ENCODE data around the gene UMODL1.

The UMODL1 gene

DNA sequence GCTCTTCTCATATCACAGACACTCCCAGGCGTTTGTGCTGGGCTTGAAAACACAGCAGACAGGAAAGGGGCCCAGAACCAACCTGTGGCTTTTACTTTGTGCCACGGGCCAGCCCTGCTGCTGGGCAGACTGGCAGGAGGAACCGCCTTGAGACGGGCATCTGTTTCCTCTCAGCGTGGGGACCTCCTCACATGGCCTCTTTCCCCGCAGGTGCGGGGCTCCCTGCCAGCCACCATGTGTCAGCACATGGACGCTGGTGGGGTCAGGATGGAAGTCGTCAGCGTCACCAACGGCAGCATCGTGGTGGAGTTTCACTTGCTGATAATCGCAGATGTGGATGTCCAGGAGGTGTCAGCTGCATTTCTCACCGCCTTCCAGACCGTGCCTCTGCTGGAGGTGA, 47.8 kb downstream of the UMODL1 start:
- DNase-seq = peak in 2 of 3 experiments; percentile 66 to 79

DNA sequence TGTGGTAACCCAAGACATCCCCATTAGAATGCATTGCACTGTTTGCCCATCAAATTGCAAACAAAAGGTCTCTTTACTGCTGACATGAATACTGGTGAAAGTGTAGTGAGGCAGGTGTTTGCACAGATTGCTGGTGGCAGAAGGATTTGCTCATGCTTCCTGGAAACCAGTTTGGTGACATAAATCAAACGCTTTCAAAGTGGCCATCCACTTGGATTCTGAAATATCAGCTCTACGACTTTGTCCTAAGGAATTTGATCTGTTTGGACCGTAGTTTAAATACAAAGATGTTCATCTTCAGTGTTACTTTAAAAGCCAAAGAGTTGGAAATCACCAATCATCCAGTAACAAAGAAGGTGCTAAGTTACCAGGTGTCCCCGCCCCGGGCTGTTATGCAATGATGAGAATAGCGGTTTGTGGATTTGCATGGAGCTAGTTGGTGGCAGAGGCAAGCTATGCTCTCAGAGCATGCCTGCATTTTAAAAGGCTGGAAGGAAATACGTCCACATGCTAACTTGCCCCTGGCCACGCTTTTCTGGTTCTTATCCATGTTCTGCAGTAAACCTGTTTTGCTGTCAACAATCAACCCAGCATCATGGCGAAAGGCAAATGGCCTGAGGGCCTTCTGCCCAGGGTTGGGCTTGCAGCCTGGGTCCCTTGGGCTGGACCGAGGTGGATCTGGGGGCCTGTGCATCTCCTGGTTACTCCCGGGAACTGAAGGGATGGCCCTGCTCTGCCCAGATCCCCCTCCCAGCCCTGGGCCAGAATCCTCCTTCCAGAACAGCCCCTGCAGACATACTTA, 49.2 kb downstream of the UMODL1 start:
- DNase-seq = peak; percentile 83 to 98 (median 95)

DNA sequence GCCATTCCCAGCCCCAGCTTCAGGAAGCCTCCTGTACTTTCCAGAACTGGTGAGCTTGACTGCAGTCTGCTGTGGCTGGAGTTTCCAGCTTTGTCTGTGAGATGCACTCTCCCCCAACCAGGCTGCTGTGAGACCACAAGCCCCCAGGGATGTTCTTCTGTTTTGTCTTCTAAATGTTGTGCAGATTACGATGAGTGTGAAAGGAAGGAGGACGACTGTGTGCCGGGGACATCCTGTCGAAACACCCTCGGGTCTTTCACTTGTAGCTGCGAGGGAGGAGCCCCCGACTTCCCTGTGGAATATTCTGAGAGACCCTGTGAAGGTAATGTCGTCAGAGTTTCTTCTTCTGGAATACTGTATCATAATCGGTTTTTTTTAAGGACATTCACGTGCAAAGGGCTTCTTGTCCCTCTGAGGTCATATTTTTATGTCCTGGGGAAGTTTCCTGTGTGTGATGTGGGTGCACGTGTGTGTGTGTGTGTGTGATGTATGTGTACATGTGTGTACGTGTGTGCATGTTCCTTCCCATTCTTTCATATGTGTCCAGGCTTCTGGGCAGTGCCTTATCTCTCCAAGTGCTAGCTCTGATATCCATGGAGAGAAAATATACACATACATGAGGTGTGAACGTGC, 49.9 kb downstream of the UMODL1 start:
- peak in 1 of 3 experiments; percentile 25 for DNase-seq

DNA sequence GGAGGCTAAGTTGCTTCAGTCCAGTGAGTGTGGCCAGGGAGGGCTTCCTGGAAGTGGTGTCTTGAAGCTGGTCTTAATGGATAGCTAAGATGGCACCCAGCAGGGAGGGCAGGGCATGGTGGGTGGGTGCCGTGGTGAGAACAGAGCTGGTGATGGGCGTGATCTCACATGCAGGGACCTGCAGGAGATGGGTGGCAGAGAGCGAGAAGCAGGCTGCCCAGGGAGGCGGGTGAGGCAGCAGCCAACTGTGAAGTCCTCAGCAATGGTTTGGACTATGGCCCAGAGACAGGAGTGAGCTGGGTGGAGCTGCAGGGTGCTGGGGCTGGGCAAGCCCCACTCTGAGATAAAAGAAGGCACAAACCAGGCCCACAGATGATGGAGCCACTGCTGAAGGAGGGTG, 50.7 kb downstream of the UMODL1 start:
- peak in 1 of 3 experiments; percentile 20 for DNase-seq

DNA sequence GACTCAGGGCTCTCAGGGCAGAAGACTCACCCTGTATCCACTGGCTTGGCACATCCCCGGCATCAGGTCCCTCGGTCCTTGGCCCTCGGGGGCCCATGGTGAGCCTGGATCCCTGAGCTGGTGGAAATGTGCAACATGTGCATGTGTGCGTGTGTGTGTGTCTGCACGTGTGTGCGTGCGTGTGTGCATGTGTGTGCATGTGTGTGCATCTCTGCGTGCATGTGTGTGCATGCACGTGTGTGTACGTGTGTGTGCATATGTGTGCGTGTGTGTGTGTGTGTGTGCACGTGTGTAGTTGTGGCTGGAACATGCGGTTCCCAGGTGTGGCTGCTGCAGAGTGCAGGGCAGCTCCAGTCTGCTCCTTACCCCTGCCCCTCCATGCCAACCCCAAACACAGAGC, 51.3 kb downstream of the UMODL1 start:
- DNase-seq = no peak

DNA sequence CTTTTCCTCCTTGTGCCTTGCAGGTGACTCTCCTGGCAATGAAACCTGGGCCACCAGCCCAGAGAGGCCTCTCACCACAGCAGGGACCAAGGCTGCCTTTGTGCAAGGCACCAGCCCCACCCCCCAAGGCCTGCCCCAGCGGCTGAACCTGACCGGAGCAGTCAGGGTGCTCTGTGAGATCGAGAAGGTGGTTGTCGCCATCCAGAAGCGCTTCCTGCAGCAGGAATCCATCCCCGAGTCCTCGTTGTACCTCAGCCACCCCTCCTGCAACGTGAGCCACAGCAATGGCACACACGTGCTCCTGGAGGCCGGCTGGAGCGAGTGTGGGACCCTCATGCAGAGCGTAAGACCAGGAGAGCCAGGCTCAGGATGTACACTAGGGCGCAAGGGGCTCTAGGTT, 51.7 kb downstream of the UMODL1 start:
- no peak for DNase-seq

DNA sequence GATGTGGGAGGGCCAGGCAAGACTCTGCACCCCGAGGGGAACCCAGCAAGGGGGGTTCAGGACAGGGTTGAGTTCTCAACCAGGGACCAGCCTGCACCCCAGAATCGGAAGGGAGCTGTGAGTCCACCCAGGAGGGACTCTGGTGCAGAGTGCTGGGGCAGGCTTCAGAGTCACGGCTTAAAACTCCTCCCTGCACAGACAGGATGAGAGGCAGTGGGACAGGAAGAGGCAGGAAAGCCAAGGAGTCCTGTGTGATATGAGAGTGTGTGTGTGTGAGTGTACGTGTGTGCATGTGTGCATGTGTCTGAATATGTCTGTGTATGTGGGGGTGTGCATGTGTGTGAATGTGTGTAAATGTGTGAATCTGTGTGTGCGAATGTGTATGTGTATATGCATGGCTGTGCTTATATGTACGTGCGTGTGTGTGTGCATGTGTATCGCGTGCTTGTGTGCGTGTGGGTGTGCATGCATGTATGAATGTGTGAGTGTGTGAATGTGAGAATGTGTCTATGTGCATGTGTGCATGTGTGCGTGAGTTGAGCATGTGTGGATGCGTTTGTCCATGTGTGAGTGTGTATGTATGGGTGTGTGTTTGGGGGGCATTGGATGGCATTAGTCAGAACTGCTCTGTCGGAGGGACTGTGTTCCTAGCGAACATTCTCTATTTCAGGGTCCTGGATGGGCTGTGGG, 52.2 kb downstream of the UMODL1 start:
- no peak for DNase-seq

DNA sequence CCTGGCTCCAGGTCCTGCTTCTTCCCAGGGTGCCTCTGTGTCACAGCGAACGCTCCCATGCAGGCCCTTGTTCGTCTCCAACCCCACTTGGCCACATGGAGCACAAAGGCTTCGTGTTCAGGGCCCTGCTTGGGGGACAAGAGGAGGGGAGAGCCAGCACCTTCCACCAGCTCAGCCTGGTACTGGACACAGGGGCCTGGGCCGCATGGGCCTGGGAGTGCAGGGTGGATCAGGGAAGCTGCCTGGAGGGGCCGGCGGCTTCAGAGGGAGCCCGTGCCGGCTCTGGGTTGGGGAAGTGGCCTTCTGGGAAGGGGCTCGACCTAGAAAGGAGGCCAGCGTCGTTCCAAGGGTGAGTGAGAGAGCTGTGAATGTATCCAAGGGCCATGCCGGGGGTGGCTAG, 53.0 kb downstream of the UMODL1 start:
- no peak for DNase-seq

DNA sequence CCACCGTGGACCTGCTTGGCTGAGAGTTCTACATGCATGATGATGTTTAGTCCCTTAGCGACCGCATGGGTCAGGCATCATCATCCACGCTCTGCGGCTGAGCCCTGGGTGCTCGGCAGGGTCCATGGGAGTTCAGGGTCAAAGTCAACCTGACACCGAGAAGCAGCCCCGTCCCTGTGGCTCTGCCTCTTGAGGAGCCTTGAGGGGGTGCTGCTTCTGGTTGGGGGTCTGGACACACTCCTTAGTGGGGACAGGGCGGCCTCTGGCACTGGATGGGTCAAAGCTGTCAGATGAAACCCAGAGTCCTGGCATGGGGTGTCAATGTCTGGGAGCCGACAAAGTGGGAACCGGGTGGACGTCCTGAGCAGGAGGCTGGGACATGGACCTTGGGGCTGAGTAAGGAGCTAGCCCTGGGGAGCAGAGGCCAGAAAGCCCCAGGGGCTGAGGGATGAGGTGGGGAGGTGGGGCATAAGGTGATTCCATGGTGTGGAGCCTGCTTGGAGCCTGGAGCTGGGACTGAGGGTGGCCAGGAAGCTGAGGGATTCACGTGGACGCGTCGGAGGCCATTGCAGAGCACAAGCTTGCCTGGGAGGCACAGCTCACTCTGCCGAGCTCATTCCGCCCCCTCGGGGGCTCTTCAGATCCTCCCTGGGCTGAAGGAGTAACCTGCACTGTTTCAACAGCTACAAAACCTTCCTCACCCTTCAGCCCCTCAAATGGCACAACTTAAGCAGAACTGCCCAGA, 53.9 kb downstream of the UMODL1 start:
- peak in 1 of 3 experiments; percentile 41 for DNase-seq

DNA sequence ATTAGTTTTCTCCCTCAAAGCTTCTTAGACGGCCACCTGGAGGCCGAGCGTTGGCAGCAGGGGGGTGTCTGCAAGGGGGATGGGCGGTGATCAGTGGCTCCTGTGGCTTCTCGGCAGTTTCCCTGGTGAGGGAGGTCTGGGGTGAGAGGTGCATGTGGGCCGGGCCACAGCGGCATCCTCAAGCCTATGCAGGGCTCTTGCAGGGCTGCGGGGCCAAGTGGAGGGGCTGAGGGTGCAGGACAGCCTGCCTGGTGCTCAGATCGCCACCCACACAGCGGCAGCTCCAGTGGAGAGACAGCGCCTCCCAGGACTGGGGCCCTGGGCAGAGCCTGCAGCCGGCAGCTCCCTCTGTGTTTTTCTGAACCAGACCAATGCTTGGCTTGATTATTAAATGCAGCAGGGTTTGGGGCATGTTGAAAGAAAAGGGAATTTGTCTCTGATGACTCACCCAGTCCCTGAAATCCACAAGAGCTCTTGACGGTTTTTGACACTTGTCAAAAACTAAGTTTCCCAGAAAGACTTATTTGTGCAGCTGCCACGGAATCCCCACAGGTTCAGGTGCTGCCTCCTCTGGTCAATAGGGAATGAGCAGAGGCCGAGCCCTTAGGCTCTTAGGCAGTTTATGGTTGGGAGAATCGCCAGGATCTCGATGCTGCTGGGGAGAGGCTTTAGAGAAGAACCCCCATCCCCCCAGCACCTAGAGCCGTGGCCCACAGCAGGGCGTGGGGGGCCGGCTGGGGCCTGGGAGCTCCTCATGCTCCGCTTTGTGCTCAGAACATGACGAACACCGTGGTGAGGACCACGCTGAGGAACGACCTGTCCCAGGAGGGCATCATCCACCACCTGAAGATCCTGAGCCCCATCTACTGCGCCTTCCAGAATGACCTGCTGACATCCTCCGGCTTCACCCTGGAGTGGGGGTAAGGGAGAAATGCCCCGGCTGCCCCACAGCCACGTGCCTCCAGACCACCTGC, 54.7 kb downstream of the UMODL1 start:
- peak in 2 of 3 experiments; percentile 49 to 79 for DNase-seq

DNA sequence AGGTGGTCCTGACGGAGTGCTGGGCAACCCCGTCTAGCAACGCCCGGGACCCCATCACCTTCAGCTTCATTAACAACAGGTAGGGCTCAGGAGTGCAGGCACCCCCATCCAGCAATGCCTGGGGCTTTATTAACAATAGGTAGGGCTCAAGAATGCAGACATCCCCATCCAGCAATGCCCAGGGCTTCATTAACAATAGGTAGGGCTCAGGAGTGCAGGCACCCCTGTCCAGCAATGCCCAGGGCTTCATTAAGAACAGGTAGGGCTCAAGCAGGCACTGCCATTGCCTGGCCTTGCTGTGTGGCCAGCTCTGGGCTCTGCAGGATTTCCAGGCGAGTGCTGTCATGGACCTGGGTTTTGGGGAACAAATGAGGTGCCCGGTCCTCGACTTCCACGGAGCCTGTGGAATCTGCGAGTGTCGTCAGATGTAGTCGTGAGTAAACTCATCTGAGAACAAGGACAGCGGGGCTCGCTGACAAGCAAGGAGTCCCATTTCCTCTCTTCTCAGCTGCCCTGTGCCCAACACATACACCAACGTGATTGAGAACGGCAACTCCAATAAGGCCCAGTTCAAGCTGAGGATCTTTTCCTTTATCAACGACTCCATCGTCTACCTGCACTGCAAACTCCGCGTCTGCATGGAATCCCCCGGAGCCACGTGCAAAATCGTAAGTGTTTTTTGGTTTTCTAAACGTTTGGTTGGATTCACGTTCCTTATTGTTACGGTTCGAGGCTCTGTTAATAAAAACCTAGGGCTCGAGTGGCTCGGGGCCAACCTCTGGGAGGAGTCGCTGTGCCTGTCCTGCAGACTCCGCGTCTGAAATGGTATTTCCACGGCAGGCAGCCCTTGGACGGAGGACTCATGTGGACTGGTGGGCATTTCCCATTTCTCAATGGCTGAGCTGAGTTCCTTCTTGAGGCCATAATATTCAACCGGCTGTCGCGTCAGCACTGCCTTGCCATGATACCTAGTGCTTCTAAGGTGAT, 56.3 kb downstream of the UMODL1 start:
- no peak for DNase-seq

DNA sequence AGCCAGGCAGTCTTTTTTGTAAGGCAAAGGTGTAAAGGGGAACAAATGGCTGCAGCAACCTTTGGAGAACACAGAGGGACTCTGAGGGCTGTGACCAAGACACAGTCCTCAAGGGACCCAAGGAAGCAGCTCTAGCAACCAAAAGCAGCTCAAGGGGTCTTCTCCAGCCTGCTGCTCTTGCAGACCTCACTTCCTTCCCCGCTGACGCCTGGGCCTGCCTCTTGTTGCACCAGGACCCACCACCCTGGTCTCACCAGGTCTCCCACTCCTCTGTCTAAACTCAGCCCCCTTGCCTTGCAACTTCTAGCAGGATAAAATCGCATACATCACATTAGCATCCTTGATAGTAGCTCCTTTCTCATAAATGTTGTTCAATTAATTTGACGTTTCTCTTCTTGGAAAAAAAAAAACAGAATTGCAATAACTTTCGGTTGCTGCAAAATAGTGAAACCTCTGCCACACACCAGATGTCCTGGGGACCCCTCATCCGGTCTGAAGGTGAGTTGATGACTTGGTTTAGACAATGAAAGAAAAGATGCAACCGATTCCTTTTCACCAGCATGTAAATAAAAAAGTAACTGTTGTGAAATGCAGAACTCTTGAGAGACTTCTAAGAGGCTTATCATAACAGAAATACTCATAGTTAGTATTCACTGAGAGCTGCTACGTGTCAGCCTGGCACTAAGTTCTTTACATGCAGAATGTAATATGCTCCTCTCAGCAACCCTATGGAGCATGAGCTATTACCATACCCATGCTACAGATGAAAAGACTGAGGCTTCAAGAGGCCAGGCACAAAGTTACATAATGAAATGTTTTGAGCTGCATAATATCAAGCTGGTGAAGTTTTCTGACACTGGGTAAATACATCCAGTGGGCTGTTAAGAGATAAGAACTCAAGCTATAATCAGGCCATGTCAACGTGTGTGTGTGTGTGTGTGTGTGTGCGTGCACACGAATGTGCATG, 58.5 kb downstream of the UMODL1 start:
- no peak for DNase-seq

DNA sequence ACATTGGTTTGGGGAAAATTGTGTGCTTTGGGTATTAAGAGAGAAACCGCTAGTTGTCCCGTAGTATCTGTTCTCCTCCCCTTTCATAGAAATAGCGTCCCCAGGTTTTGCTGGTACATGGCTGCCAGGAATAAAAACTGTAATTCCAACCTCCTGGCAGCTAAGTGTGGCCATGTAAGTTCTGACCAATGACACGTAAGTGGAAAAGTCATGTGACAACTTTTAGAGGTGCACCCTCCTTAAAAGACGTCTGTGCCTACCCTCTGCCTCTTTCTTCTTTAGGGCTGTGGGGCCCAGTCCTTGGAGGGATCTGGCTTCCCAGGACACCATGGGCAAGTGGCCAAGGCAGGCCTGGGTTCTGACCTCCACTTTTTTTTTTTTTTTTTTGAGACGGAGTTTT, 59.3 kb downstream of the UMODL1 start:
- DNase-seq = no peak

DNA sequence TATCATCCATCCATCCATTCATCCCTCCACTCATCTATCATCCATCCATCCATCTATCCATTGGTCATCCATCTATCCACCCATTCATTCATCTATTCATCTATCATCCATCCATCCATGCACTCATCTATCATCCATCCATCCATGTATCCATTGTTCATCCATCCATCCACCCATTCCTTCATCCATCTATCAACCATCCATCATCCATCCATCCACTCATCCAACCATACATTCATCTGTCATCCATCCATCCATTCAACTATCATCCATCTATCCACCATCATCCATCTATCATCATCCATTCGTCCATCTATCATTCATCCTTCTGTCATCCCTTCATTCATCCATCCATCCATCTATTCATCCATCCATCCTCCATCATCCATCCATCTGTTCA, 61.1 kb downstream of the UMODL1 start:
- DNase-seq = no peak

DNA sequence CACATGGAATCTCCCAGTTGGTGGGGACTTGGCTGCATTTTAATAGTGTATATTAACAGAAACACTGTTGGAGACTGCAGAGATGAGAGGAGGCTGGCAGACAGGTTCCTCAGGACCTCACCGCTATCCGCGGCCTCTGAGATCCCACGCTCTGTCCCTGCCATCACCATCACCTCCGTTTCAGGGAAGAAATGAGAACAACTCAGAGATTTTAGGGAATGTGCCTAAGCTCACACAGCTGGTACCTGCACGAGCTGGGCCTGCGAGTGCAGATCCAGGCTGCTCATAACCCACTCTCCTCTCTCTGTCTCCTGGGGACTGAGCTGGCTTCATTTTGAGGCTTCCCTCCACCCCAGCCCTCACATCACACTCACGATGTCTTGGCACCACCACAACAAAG, 62.0 kb downstream of the UMODL1 start:
- no peak for DNase-seq

DNA sequence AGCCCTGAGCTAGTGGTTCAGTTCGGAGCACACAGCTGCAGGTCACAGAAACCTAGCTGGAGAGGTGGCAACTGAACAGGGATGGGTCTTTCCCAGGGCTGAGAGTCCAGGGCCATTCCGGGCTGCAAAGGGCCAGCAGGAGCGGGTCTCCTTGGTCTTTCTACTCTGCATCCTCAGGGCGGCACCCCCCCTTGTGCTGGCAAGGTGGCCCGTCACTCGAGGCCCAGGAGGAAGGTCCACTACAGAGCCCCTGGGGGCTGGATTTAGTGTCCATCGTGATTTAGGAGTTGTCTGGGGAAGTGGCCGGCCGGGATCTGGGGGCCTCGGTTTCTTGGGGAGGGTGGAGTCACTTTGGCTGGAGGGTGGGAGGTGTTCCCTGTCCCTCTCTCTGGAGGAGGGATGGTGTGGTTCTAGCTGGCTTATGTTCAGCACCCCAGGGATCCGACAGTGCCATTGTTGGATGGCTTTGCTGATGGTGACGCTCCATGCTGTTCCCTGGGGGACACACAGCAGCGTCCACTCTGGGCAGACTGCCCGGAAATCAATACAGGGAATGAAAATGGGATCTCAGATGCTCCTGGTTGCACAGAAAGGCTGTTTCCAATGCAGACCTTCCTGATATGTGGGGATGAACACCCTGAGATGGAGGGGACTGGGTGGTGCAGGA, 64.4 kb downstream of the UMODL1 start:
- no peak for DNase-seq

DNA sequence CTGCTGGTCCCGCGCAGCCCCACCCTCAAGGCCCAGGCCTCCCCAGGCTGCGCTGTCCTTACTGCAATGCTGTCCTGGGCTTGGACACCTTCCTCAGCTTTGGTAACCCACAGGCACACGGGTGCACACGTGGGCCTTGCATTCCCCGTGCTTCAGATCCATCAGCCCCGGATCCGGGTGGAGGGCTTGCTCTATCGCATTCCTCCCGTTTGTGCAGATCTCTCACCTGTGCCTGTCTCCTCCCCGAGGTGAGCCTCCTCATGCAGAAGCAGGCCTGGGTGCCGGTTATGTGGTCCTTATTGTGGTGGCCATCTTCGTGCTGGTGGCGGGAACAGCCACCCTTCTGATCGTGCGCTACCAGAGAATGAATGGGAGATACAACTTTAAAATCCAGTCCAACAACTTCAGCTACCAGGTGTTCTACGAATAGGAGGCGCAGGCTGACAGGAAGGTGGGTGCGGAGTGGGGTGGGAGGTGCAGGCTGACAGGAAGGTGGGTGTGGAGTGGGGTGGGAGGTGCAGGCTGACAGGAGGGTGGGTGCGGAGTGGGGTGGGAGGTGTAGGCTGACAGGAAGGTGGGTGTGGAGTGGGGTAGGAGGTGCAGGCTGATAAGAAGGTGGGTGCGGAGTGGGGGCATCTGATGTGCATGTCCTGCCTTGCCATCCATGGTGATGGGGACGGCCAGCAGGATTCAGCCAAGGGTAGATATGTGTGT, 66.2 kb downstream of the UMODL1 start:
- DNase-seq = no peak

Measured in NCI-H1417 (cell line).